Suprapubic skin (tissue), 3 donors: ENCODE results near the gene ANKRD6.

ENCODE experiments used
- POLR2A ChIP-seq, 2 donors: fragments of 450-650 bp; IDR thresholded peaks; one replicate each; pipeline ENCODE4 v1.6.1; 2017; ENCODE audit warnings: antibody characterized with exemption in 2 of 2, mild to moderate bottlenecking in 2 of 2, moderate library complexity in 2 of 2
- TF ChIP-seq, protein P1 (sequence below), 2 donors: fragments of 200-600 bp in 1 of 2; fragments of 450-650 bp in 1 of 2; sonication (generic) in 1 of 2; IDR thresholded peaks; one replicate each; pipeline ENCODE4 v1.5.1; 2016 to 2019; ENCODE audit warnings: antibody characterized with exemption in 2 of 2, mild to moderate bottlenecking in 1 of 2, moderate library complexity in 1 of 2

DNA sequence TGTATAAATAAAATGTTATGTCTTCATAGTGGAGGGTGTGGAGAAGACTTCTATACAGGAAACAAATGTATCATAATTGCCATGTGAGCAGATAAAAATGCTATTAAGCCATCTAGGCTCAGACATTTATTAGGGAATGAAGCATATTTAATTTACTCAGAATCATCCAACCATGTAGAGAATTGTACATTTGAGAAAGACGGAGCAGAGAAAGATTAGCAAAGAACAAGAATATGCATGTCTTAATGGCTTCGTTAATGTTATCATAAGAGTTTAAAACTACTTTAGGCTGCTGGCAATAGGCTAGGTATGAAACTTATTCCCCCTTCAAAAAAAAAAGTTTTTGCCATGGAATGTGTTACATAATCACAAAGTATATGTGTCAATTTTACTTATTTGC lies 6.1 kb downstream of the ANKRD6 start:
- TF ChIP-seq, protein P1, sequence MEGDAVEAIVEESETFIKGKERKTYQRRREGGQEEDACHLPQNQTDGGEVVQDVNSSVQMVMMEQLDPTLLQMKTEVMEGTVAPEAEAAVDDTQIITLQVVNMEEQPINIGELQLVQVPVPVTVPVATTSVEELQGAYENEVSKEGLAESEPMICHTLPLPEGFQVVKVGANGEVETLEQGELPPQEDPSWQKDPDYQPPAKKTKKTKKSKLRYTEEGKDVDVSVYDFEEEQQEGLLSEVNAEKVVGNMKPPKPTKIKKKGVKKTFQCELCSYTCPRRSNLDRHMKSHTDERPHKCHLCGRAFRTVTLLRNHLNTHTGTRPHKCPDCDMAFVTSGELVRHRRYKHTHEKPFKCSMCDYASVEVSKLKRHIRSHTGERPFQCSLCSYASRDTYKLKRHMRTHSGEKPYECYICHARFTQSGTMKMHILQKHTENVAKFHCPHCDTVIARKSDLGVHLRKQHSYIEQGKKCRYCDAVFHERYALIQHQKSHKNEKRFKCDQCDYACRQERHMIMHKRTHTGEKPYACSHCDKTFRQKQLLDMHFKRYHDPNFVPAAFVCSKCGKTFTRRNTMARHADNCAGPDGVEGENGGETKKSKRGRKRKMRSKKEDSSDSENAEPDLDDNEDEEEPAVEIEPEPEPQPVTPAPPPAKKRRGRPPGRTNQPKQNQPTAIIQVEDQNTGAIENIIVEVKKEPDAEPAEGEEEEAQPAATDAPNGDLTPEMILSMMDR (IDR thresholded peaks at IDR 0.05): no peak
- no peak for TF ChIP-seq POLR2A (IDR thresholded peaks at IDR 0.05)
